Measurements from ENCODE around the gene FHOD1.
A peak's percentile ranks its signal among the peaks of the same experiment; 100 is the strongest.

The FHOD1 gene

GRCh38 chr16:67247192-67248072 is at the start of gene FHOD1:
FHOD1 (minus strand) TSS chr16:67247481; CDS start chr16:67247410, 71 bp downstream.
- H3K27ac ChIP-seq, result peak within 1 kb of the TSS; percentile 92
- CTCF ChIA-PET, result interaction anchor here (0.9 to 1.4 kb wide), 2 partner anchors 13 to 49 kb away, joined by 3 read pairs; no protein-coding TSS in a partner anchor
- POLR2A ChIA-PET (ENCODE audit: low non-redundant PET), result interaction anchor here (0.5 to 1.6 kb wide), 6 partner anchors 15 to 128 kb away, joined by 3 to 11 read pairs (median 4); partner anchors contain the start of gene TMEM208
- peak; percentile 94 for DNase-seq (ENCODE audit: low spot score)
- TF ChIP-seq CTCF (conservative IDR thresholded peaks at IDR 0.05; ENCODE audit: low read depth), result no peak

- no peak for DNase-seq (ENCODE audit: low spot score)
- ChIA-PET CTCF (interaction anchor here (0.9 kb wide), 1 partner anchor 36 kb away, joined by 3 read pairs; no protein-coding TSS in a partner anchor), POLR2A (ENCODE audit: low non-redundant PET) (interaction anchor here (1.3 kb wide), 1 partner anchor 50 kb away, joined by 3 read pairs; the partner anchor contains the start of gene FHOD1)
- no peak overlapping the region for H3K27ac ChIP-seq
- TF ChIP-seq CTCF (conservative IDR thresholded peaks at IDR 0.05; ENCODE audit: low read depth), result no peak
Measured at GRCh38 chr16:67296420-67296819, 49.1 kb upstream of the FHOD1 start.

- H3K27ac ChIP-seq, result no peak overlapping the region
- CTCF ChIA-PET, result no interaction called here
- POLR2A ChIA-PET (ENCODE audit: low non-redundant PET), result interaction anchor here (0.5 kb wide), 1 partner anchor 30 kb away, joined by 10 read pairs; no protein-coding TSS in a partner anchor
- TF ChIP-seq CTCF (conservative IDR thresholded peaks at IDR 0.05; ENCODE audit: low read depth), result no peak
- DNase-seq (ENCODE audit: low spot score), result no peak
Measured at GRCh38 chr16:67294938-67295361, 47.7 kb upstream of the FHOD1 start.

- POLR2A ChIA-PET (ENCODE audit: low non-redundant PET), result no interaction called here
- no peak overlapping the region for H3K27ac ChIP-seq
- CTCF ChIA-PET, result interaction anchor here (0.6 kb wide), 1 partner anchor 18 kb away, joined by 3 read pairs; no protein-coding TSS in a partner anchor
- DNase-seq (ENCODE audit: low spot score), result no peak
- TF ChIP-seq CTCF (conservative IDR thresholded peaks at IDR 0.05; ENCODE audit: low read depth), result no peak
Measured at GRCh38 chr16:67294171-67294757, 47.0 kb upstream of the FHOD1 start.

- DNase-seq (ENCODE audit: low spot score), result no peak
- no peak overlapping the region for H3K27ac ChIP-seq
- POLR2A ChIA-PET (ENCODE audit: low non-redundant PET), result no interaction called here
- no peak for TF ChIP-seq CTCF (conservative IDR thresholded peaks at IDR 0.05; ENCODE audit: low read depth)
- CTCF ChIA-PET, result no interaction called here
Measured at GRCh38 chr16:67291461-67291860, 44.2 kb upstream of the FHOD1 start.

- ChIA-PET POLR2A (ENCODE audit: low non-redundant PET) (no interaction called here), CTCF (no interaction called here)
- TF ChIP-seq CTCF (conservative IDR thresholded peaks at IDR 0.05; ENCODE audit: low read depth), result no peak
- H3K27ac ChIP-seq, result no peak overlapping the region
- DNase-seq (ENCODE audit: low spot score), result no peak
Measured at GRCh38 chr16:67287960-67288359, 40.7 kb upstream of the FHOD1 start.
